Trophoblast cell (in vitro differentiated cells and primary cell): ENCODE measurements around the gene PRKD2.

Source experiments
- DNase-seq, 2 donors: peaks; one replicate each; pipeline ENCODE4 v3.0.0-alpha.2; 2016
- H2AFZ ChIP-seq: 2 replicates; pipeline ENCODE4 v1.6.1; 2013; ENCODE audit warnings: low read length, moderate library complexity, mild to moderate bottlenecking; ENCODE audit not compliant: insufficient read depth, poor library complexity
- H2AK5ac ChIP-seq: 2 replicates; pipeline ENCODE4 v1.6.1; 2013; ENCODE audit warnings: mild to moderate bottlenecking, low read length
- H2BK120ac ChIP-seq: 2 replicates; pipeline ENCODE4 v1.6.1; 2013; ENCODE audit warnings: low read length, mild to moderate bottlenecking, moderate library complexity; ENCODE audit not compliant: insufficient read depth, poor library complexity
- H2BK12ac ChIP-seq: 2 replicates; pipeline ENCODE4 v1.6.1; 2013; ENCODE audit warnings: mild to moderate bottlenecking, low read length, moderate library complexity
- H2BK5ac ChIP-seq: 2 replicates; pipeline ENCODE4 v1.6.1; 2013; ENCODE audit warnings: low read length, low read depth, moderate library complexity, mild to moderate bottlenecking; ENCODE audit not compliant: poor library complexity
- H3K14ac ChIP-seq: 2 replicates; pipeline ENCODE4 v1.6.1; 2013; ENCODE audit warnings: mild to moderate bottlenecking, low read length
- H3K18ac ChIP-seq: 2 replicates; pipeline ENCODE4 v1.6.1; 2013; ENCODE audit warnings: mild to moderate bottlenecking, low read length
- H3K23ac ChIP-seq: 2 replicates; pipeline ENCODE4 v1.6.1; 2013; ENCODE audit warnings: low read length
- H3K27ac ChIP-seq: 2 replicates; pipeline ENCODE4 v1.5.1; 2013; ENCODE audit warnings: low read depth, mild to moderate bottlenecking, inconsistent platforms, low read length, moderate library complexity
- H3K27me3 ChIP-seq: 2 replicates; pipeline ENCODE4 v1.6.1; 2013; ENCODE audit warnings: inconsistent platforms, mild to moderate bottlenecking, low read length, moderate library complexity; ENCODE audit not compliant: insufficient read depth
- H3K36me3 ChIP-seq, 2 experiments: 1 replicate in 1 of 2; 2 replicates in 1 of 2; pipeline ENCODE4 v1.6.1; 2013; ENCODE audit warnings: low read length in 2 of 2, mild to moderate bottlenecking in 2 of 2, moderate library complexity in 1 of 2; ENCODE audit not compliant: insufficient read depth in 2 of 2, control insufficient read depth in 1 of 2
- H3K4ac ChIP-seq: 2 replicates; pipeline ENCODE4 v1.6.1; 2013; ENCODE audit warnings: low read depth, mild to moderate bottlenecking, low read length, moderate library complexity
- H3K4me1 ChIP-seq, 2 experiments: 1 replicate in 1 of 2; 2 replicates in 1 of 2; pipeline ENCODE4 v1.6.1; 2013; ENCODE audit warnings: low read length in 2 of 2, mild to moderate bottlenecking in 2 of 2, moderate library complexity in 1 of 2; ENCODE audit not compliant: insufficient read depth in 2 of 2, control insufficient read depth in 1 of 2
- H3K4me2 ChIP-seq: 2 replicates; pipeline ENCODE4 v1.6.1; 2013; ENCODE audit warnings: inconsistent platforms, mild to moderate bottlenecking, low read length, moderate library complexity
- H3K4me3 ChIP-seq: 2 replicates; pipeline ENCODE4 v1.5.1; 2013; ENCODE audit warnings: mild to moderate bottlenecking, low read depth, low read length, inconsistent platforms
- H3K79me1 ChIP-seq: one replicate; pipeline ENCODE4 v1.6.1; 2013; ENCODE audit warnings: low read length
- H3K79me2 ChIP-seq: 2 replicates; pipeline ENCODE4 v1.6.1; 2013; ENCODE audit warnings: low read length, mild to moderate bottlenecking; ENCODE audit not compliant: control insufficient read depth, insufficient read depth, poor library complexity
- H3K9ac ChIP-seq: 2 replicates; pipeline ENCODE4 v1.6.1; 2013; ENCODE audit warnings: mild to moderate bottlenecking, low read length
- H3K9me3 ChIP-seq: 2 replicates; pipeline ENCODE4 v1.6.1; 2013; ENCODE audit warnings: low read depth, mild to moderate bottlenecking, control low read depth, inconsistent platforms, low read length; ENCODE audit not compliant: insufficient read depth
- H4K12ac ChIP-seq: 2 replicates; pipeline ENCODE4 v1.6.1; 2013; ENCODE audit warnings: low read depth, mild to moderate bottlenecking, low read length, moderate library complexity
- H4K8ac ChIP-seq: 2 replicates; pipeline ENCODE4 v1.6.1; 2013; ENCODE audit warnings: low read depth, mild to moderate bottlenecking, low read length, moderate library complexity
- H4K91ac ChIP-seq: one replicate; pipeline ENCODE4 v1.6.1; 2013; ENCODE audit warnings: low read depth, mild to moderate bottlenecking, low read length, moderate library complexity
- WGBS: extraction: QIAGEN DNeasy Blood & Tissue Kit; methylation state at CpG from one replicate; pipeline ENCODE4 v1.1.7; 2013; ENCODE audit warnings: missing lambda C conversion rate; ENCODE audit not compliant: insufficient read length, insufficient coverage; ENCODE audit errors: extremely low coverage; 5-methylcytosine and 5-hydroxymethylcytosine counted together

The PRKD2 gene

GRCh38 chr19:46691948-46692347 lies 25.0 kb downstream of the PRKD2 start:
- H3K4me2 ChIP-seq = no peak overlapping the region
- no peaks in the 10 kb centered on the region for H3K9me3 ChIP-seq
- no peak overlapping the region for H3K4me3 ChIP-seq
- H4K12ac ChIP-seq = no peak overlapping the region
- no peaks in the 10 kb centered on the region for H3K79me2 ChIP-seq
- H3K4ac ChIP-seq = no peak overlapping the region
- H4K8ac ChIP-seq = no peak overlapping the region
- H2BK5ac ChIP-seq = no peak overlapping the region
- no peak overlapping the region for H2AK5ac ChIP-seq
- no peak overlapping the region for H2BK120ac ChIP-seq
- no peaks in the 10 kb centered on the region for H3K79me1 ChIP-seq
- no peaks in the 10 kb centered on the region for H3K4me1 ChIP-seq
- H3K23ac ChIP-seq = no peak overlapping the region
- no CpG with 5 or more reads among the region's 2 CpGs for WGBS
- no peak overlapping the region for H3K9ac ChIP-seq
- H3K14ac ChIP-seq = no peak overlapping the region
- H2AFZ ChIP-seq = no peak overlapping the region
- H3K27ac ChIP-seq = no peak overlapping the region
- H3K18ac ChIP-seq = no peak overlapping the region
- no peaks in the 10 kb centered on the region for H3K27me3 ChIP-seq
- H4K91ac ChIP-seq = no peak overlapping the region
- no peak overlapping the region for H2BK12ac ChIP-seq
- H3K36me3 ChIP-seq = peaks cover 80 to 87% of the 10 kb centered on the region in 2 experiments
- DNase-seq = no peak

- Histone ChIP-seq H4K91ac (no peak overlapping the region), H2BK120ac (no peak overlapping the region), H3K79me2 (no peaks in the 10 kb centered on the region), H3K14ac (no peak overlapping the region), H3K9me3 (no peaks in the 10 kb centered on the region), H2BK5ac (no peak overlapping the region), H4K8ac (no peak overlapping the region), H3K18ac (no peak overlapping the region), H3K36me3 (peaks cover 76 to 83% of the 10 kb centered on the region in 2 experiments), H3K27ac (no peak overlapping the region), H3K79me1 (no peaks in the 10 kb centered on the region), H2AK5ac (no peak overlapping the region), H3K4me1 (no peaks in the 10 kb centered on the region), H4K12ac (no peak overlapping the region), H2BK12ac (no peak overlapping the region), H3K9ac (no peak overlapping the region), H3K4ac (no peak overlapping the region), H3K27me3 (no peaks in the 10 kb centered on the region), H3K4me3 (no peak overlapping the region), H3K4me2 (no peak overlapping the region), H2AFZ (no peak overlapping the region), H3K23ac (no peak overlapping the region)
- DNase-seq = no peak
- WGBS = no CpG with 5 or more reads among the region's 2 CpGs
These were observed 25.8 kb downstream of the PRKD2 start for GRCh38 chr19:46691104-46691503.

- H4K8ac ChIP-seq = no peak overlapping the region
- H3K4me3 ChIP-seq = no peak overlapping the region
- no peaks in the 10 kb centered on the region for H3K27me3 ChIP-seq
- WGBS = no CpG with 5 or more reads among the region's 14 CpGs
- H4K12ac ChIP-seq = no peak overlapping the region
- H3K4me1 ChIP-seq = no peaks in the 10 kb centered on the region
- H4K91ac ChIP-seq = no peak overlapping the region
- H3K79me1 ChIP-seq = no peaks in the 10 kb centered on the region
- H3K36me3 ChIP-seq = peaks cover 74 to 84% of the 10 kb centered on the region in 2 experiments
- H2BK12ac ChIP-seq = no peak overlapping the region
- no peak overlapping the region for H3K4ac ChIP-seq
- H3K9ac ChIP-seq = no peak overlapping the region
- no peak for DNase-seq
- no peak overlapping the region for H3K27ac ChIP-seq
- no peak overlapping the region for H3K23ac ChIP-seq
- no peak overlapping the region for H2BK5ac ChIP-seq
- no peak overlapping the region for H3K14ac ChIP-seq
- no peak overlapping the region for H2AK5ac ChIP-seq
- H2AFZ ChIP-seq = no peak overlapping the region
- H3K79me2 ChIP-seq = no peaks in the 10 kb centered on the region
- H3K4me2 ChIP-seq = no peak overlapping the region
- no peak overlapping the region for H3K18ac ChIP-seq
- no peak overlapping the region for H2BK120ac ChIP-seq
- no peaks in the 10 kb centered on the region for H3K9me3 ChIP-seq
These were observed 27.6 kb downstream of the PRKD2 start for GRCh38 chr19:46689358-46689757.

- no peaks in the 10 kb centered on the region for H3K79me2 ChIP-seq
- H4K8ac ChIP-seq = no peak overlapping the region
- no peaks in the 10 kb centered on the region for H3K79me1 ChIP-seq
- no peaks in the 10 kb centered on the region for H3K27me3 ChIP-seq
- no peak overlapping the region for H2AK5ac ChIP-seq
- no peak overlapping the region for H3K27ac ChIP-seq
- H2BK120ac ChIP-seq = no peak overlapping the region
- H2BK12ac ChIP-seq = no peak overlapping the region
- no peak for DNase-seq
- H3K23ac ChIP-seq = no peak overlapping the region
- H3K9ac ChIP-seq = no peak overlapping the region
- WGBS = no CpG with 5 or more reads among the region's 6 CpGs
- no peak overlapping the region for H3K4me3 ChIP-seq
- H3K18ac ChIP-seq = no peak overlapping the region
- H3K9me3 ChIP-seq = no peaks in the 10 kb centered on the region
- H4K12ac ChIP-seq = no peak overlapping the region
- H2AFZ ChIP-seq = no peak overlapping the region
- peaks cover 71 to 77% of the 10 kb centered on the region in 2 experiments for H3K36me3 ChIP-seq
- no peak overlapping the region for H3K4me2 ChIP-seq
- H3K4me1 ChIP-seq = no peaks in the 10 kb centered on the region
- no peak overlapping the region for H4K91ac ChIP-seq
- no peak overlapping the region for H2BK5ac ChIP-seq
- H3K14ac ChIP-seq = no peak overlapping the region
- no peak overlapping the region for H3K4ac ChIP-seq
These were observed 29.3 kb downstream of the PRKD2 start for GRCh38 chr19:46687438-46688145.
